GM18505 (cell line): Measurements from ENCODE around the gene MOB4.

Source experiments
- ATAC-seq: cut with Tn5 transposase; IDR thresholded peaks from one replicate; pipeline ENCODE4 v1.9.1; 2021; ENCODE audit not compliant: unreplicated experiment
- POLR2A ChIP-seq: IDR thresholded peaks from 4 replicates; pipeline ENCODE4 v1.6.1; 2011; ENCODE audit warnings: borderline replicate concordance; ENCODE audit not compliant: insufficient read depth, insufficient read length; ENCODE audit errors: extremely low read depth

Gene MOB4

GRCh38 chr2:197591339-197592072 is 75.6 kb downstream of the MOB4 start:
- ATAC-seq: no peak
- no peak for TF ChIP-seq POLR2A

GRCh38 chr2:197596766-197597165 is 80.9 kb downstream of the MOB4 start:
- ATAC-seq: no peak
- no peak for TF ChIP-seq POLR2A

- no peak for TF ChIP-seq POLR2A
- ATAC-seq: no peak
These were observed 81.3 kb downstream of the MOB4 start for GRCh38 chr2:197597166-197597565.

- TF ChIP-seq POLR2A: no peak
- no peak for ATAC-seq
These were observed 82.6 kb downstream of the MOB4 start for GRCh38 chr2:197598450-197598849.

- no peak for TF ChIP-seq POLR2A
- ATAC-seq: peak; percentile 66
These were observed 83.6 kb downstream of the MOB4 start for GRCh38 chr2:197599285-197599965.

GRCh38 chr2:197600306-197600705 is 84.4 kb downstream of the MOB4 start:
- no peak for ATAC-seq
- TF ChIP-seq POLR2A: no peak

GRCh38 chr2:197601726-197602125 is 85.9 kb downstream of the MOB4 start:
- no peak for ATAC-seq
- TF ChIP-seq POLR2A: no peak
